Measurements from ENCODE around the gene PABPC4L. TPM values are rescaled to one million over a fixed set of nuclear protein-coding genes. Genes with fewer than 3 reads are reported as not detected.
A peak's percentile ranks its signal among the peaks of the same experiment; 100 is the strongest.

Gene PABPC4L
- total RNA-seq (2012; rRNA removed): 0.72 and 1.1 TPM in 2 replicates
- polyA plus RNA-seq (2012; rRNA removed): 0.22 and 0.26 TPM in 2 replicates
- polyA plus RNA-seq (2012; cell fraction: cytosol; rRNA removed): 0.04 and 0.05 TPM in 2 replicates
- 0.02 and 0.18 TPM in 2 replicates for polyA plus RNA-seq (2012; cell fraction: nucleus; rRNA removed; ENCODE audit: low replicate concordance)
- Bru-seq, nascent RNA: percentile 29 among the genes with signal in this experiment
- percentile 31 among the genes with signal in this experiment for BruChase-seq, experiment 1, labeled RNA remaining after a 6-hour chase
- BruChase-seq, experiment 2, labeled RNA remaining after a 2-hour chase: percentile 49 among the genes with signal in this experiment
- long read RNA-seq: 0 reads

DNA sequence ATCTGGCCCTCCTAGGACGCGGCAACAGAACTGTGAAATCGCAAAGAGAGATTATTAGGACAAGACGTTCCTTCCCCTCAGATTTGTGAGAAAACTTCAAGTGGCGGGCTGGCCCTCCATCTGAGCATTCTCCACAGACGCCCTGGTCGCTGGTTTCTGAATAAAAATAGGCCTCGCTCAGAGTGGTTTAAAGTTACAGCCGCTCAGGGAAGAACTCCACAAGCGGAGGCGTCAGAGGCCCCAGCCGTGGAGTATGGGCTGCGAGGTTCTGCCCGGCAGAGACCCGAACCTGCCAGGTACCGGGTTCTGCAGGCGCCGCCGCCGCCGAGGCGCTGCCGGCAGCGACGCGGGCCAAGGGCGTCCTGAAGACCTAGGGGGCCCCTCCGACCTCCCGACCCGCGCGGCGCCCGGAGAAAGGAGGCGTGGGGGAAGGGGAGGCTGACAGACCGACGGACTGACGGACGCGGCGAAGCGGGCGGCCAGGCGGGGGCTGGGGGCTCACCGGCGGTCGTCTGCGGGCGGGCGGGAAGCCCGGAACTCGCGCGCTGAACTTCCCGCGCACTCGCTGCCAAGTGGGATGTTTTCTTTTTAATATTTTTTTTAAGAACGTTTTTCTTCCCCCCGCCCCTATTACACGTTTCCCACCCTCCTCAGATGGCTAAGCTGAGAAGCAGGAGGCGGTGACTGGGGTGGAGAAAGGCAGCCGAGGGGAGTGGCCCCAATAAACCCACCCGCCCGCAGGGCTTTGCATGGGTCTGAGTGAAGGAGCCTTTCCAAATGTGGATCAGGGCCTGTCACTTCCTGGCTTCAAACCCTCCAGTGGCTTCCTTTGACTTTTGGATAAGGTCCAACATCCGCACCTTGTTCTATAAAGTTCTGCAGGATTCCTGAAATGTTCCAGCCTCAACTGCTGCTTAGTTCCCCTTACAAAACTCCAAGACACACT lies at the start of gene PABPC4L:
TSS of gene PABPC4L (minus strand) at position 574 of the 946 bp plus-strand sequence. CDS start 770 bp downstream, outside the sequence.
- H2BK15ac ChIP-seq (ENCODE audit: low read depth, low read length): no peak within 1 kb of the TSS
- no peaks in the 10 kb centered on the region; the same call in 1 of the 2 replicates for H3K9me1 ChIP-seq (ENCODE audit: insufficient read depth, low read length)
- ATAC-seq (ENCODE audit: low read depth): peak; percentile 90
- no peaks in the 10 kb centered on the region for H3K4me1 ChIP-seq (ENCODE audit: control insufficient read depth, insufficient read depth, low read length)
- peak within 1 kb of the TSS; percentile 59; the same call in 1 of the 2 replicates for H3K14ac ChIP-seq (replicated peaks; ENCODE audit: low read depth, low read length)
- intact Hi-C loops (cut with micrococcal nuclease) (no loop called here), in situ Hi-C loops (cut with MboI; ENCODE audit: low sequenced_read_pairs) (no loop called here), dilution Hi-C loops (cut with HindIII; ENCODE audit: low sequenced_read_pairs, unreplicated experiment) (no loop called here)
- H3K9me3 ChIP-seq (ENCODE audit: control insufficient read depth, insufficient read depth, low read length): peaks cover 2% of the 10 kb centered on the region; the same call in 1 of the 2 replicates
- no peaks in the 10 kb centered on the region for H3K27me3 ChIP-seq (ENCODE audit: control insufficient read depth, insufficient read depth, low read length)
- peak within 1 kb of the TSS; percentile 89 for H2AFZ ChIP-seq (replicated peaks; ENCODE audit: low read length, poor library complexity)
- no peaks in the 10 kb centered on the region for H4K20me1 ChIP-seq (ENCODE audit: insufficient read depth, low read length)
- WGBS, 2 experiments (ENCODE audit: extremely low coverage in 2 of 2, insufficient read length in 1 of 2): 4% methylated on average over 18 of the region's 65 CpGs; no CpG with 5 or more reads in 1 of the 2 experiments
- peak within 1 kb of the TSS; percentile 42 for H3K4me3 ChIP-seq (ENCODE audit: insufficient read depth, low read depth, low read length)
- H2BK20ac ChIP-seq (ENCODE audit: low read depth, low read length): no peak within 1 kb of the TSS
- peak within 1 kb of the TSS; percentile 76; the same call in 1 of the 2 replicates for H3K4me2 ChIP-seq (ENCODE audit: low read depth, low read length)
- peak within 1 kb of the TSS; percentile 64 for H3K4ac ChIP-seq (ENCODE audit: low read depth, low read length)
- no peak within 1 kb of the TSS; the same call in 1 of the 2 replicates for H4K5ac ChIP-seq (ENCODE audit: low read depth, low read length)
- H3K18ac ChIP-seq (ENCODE audit: low read depth, low read length): no peak within 1 kb of the TSS
- no peak within 1 kb of the TSS for H2BK5ac ChIP-seq (ENCODE audit: low read depth, low read length, poor library complexity, severe bottlenecking)
- no peak within 1 kb of the TSS for H2BK120ac ChIP-seq (ENCODE audit: low read depth, low read length)
- no peak within 1 kb of the TSS for H3K27ac ChIP-seq (ENCODE audit: insufficient read depth, low read length)
- no peaks in the 10 kb centered on the region for H3K79me1 ChIP-seq (ENCODE audit: low read depth in 1 of 2, low read length in 2 of 2)
- H3K36me3 ChIP-seq (ENCODE audit: control insufficient read depth, insufficient read depth, low read length): no peaks in the 10 kb centered on the region
- BruUV-seq (replicated peaks): no TSS peak
- TF ChIP-seq RFX5 (IDR thresholded peaks at IDR 0.05; ENCODE audit: low read depth, low read length) (no peak), CHD1 (IDR thresholded peaks at IDR 0.05; ENCODE audit: low read depth, low read length) (no peak), RAD21 (IDR thresholded peaks at IDR 0.05; ENCODE audit: low read length) (no peak), MXI1 (IDR thresholded peaks at IDR 0.05; ENCODE audit: borderline replicate concordance, low read depth, low read length) (no peak), MAFK (IDR thresholded peaks at IDR 0.05; ENCODE audit: low read depth, low read length) (no peak)
- H3K23ac ChIP-seq (ENCODE audit: low read depth, low read length): peak within 1 kb of the TSS; percentile 66; the same call in 1 of the 2 replicates
- DNase-seq: peak; percentile 24
- POLR2A ChIA-PET (ENCODE audit: unreplicated experiment): no interaction called here
- H3K56ac ChIP-seq (ENCODE audit: extremely low read depth, insufficient read depth, low read length): no peak within 1 kb of the TSS
- CTCF ChIA-PET: no interaction called here
- H3K9ac ChIP-seq (ENCODE audit: low read depth, low read length): peak within 1 kb of the TSS; percentile 33; the same call in 1 of the 2 replicates
- no peak within 1 kb of the TSS for H4K91ac ChIP-seq (ENCODE audit: insufficient read depth, low read depth, low read length)
- no peak within 1 kb of the TSS for H2AK5ac ChIP-seq (ENCODE audit: low read depth, low read length)
- no peak within 1 kb of the TSS for H2AK9ac ChIP-seq (replicated peaks; ENCODE audit: low read depth, low read length, poor library complexity)
- peak within 1 kb of the TSS in 1 of 2 experiments; percentile 72; a peak in 2 of 4 replicates for H4K8ac ChIP-seq (ENCODE audit: low read depth in 2 of 2, low read length in 2 of 2)

Measured in IMR-90 (cell line).